ENCODE results near the gene CHRM1.

The CHRM1 gene

GRCh38 chr11:62896049-62896448 lies 25.1 kb downstream of the CHRM1 start:
- no peaks in the 10 kb centered on the region for H3K36me3 ChIP-seq (ENCODE audit: control insufficient read depth in 2 of 2, insufficient read depth in 1 of 2, low read length in 2 of 2)
- no peaks in the 10 kb centered on the region for H3K4me1 ChIP-seq (ENCODE audit: control insufficient read depth, insufficient read depth, low read length)
- H3K27ac ChIP-seq (ENCODE audit: extremely low read depth, low read depth, low read length), result no peak overlapping the region
- H3K9me3 ChIP-seq (ENCODE audit: control insufficient read depth, insufficient read depth, low read depth, low read length), result no peaks in the 10 kb centered on the region
- no peak overlapping the region for H3K4me3 ChIP-seq (ENCODE audit: low read depth, low read length)
- CTCF ChIA-PET, result interaction anchor here (1.6 to 3.4 kb wide), 2 partner anchors 10 to 11 kb away, joined by 11 to 22 read pairs; no protein-coding TSS in a partner anchor
- no peak for TF ChIP-seq ZNF335 (tag by site-specific recombination; conservative IDR thresholded peaks at IDR 0.05)
- TF ChIP-seq WT1 (tag by site-specific recombination; IDR thresholded peaks at IDR 0.05), result no peak
- TF ChIP-seq ZSCAN5A (tag by site-specific recombination; IDR thresholded peaks at IDR 0.05), result no peak
- TF ChIP-seq CTCF (tag by site-specific recombination; IDR thresholded peaks at IDR 0.05), result no peak
- TF ChIP-seq ZBTB48 (tag by site-specific recombination; IDR thresholded peaks at IDR 0.05), result no peak
- POLR2A ChIA-PET, result no interaction called here

- Histone ChIP-seq H3K4me3 (ENCODE audit: low read depth, low read length) (no peak overlapping the region), H3K4me1 (ENCODE audit: control insufficient read depth, insufficient read depth, low read length) (no peaks in the 10 kb centered on the region), H3K9me3 (ENCODE audit: control insufficient read depth, insufficient read depth, low read depth, low read length) (no peaks in the 10 kb centered on the region), H3K36me3 (ENCODE audit: control insufficient read depth in 2 of 2, insufficient read depth in 1 of 2, low read length in 2 of 2) (no peaks in the 10 kb centered on the region), H3K27ac (ENCODE audit: extremely low read depth, low read depth, low read length) (no peak overlapping the region)
- ChIA-PET POLR2A (interaction anchor here (0.8 to 1.9 kb wide), 3 partner anchors 8 to 14 kb away, joined by 4 to 8 read pairs (median 4); partner anchors contain the start of gene SLC3A2), CTCF (interaction anchor here (0.6 to 3.4 kb wide), 2 partner anchors 11 to 109 kb away, joined by 3 to 22 read pairs; no protein-coding TSS in a partner anchor)
- TF ChIP-seq ZNF626 (tag by site-specific recombination; IDR thresholded peaks at IDR 0.05) (no peak), ZNF768 (tag by site-specific recombination; IDR thresholded peaks at IDR 0.05) (no peak), ZNF211 (tag by site-specific recombination; IDR thresholded peaks at IDR 0.05; ENCODE audit: low read depth) (no peak), KLF9 (tag by site-specific recombination; IDR thresholded peaks at IDR 0.05; ENCODE audit: low read depth) (no peak), ZNF580 (tag by site-specific recombination; IDR thresholded peaks at IDR 0.05) (no peak), ZNF473 (tag by site-specific recombination; IDR thresholded peaks at IDR 0.05) (no peak), ZNF660 (tag by site-specific recombination; IDR thresholded peaks at IDR 0.05) (no peak), ZNF561 (tag by site-specific recombination; IDR thresholded peaks at IDR 0.05; ENCODE audit: borderline replicate concordance) (no peak), ZNF184 (tag by site-specific recombination; IDR thresholded peaks at IDR 0.05) (no peak), ZNF16 (tag by site-specific recombination; IDR thresholded peaks at IDR 0.05; ENCODE audit: low read depth) (no peak), ZEB2 (tag by site-specific recombination; IDR thresholded peaks at IDR 0.05) (no peak), ZNF544 (tag by site-specific recombination; IDR thresholded peaks at IDR 0.05) (no peak), PBX3 (CRISPR knock-in tag; IDR thresholded peaks at IDR 0.05) (no peak), ZNF132 (tag by site-specific recombination; IDR thresholded peaks at IDR 0.05; ENCODE audit: borderline replicate concordance) (no peak), ZNF433 (tag by site-specific recombination; IDR thresholded peaks at IDR 0.05; ENCODE audit: low read depth) (no peak)
Observed at GRCh38 chr11:62895501-62895900, 25.7 kb downstream of the CHRM1 start.
